ENCODE results near the gene PAH. TPM values are rescaled to one million over a fixed set of nuclear protein-coding genes. Genes with fewer than 3 reads are reported as not detected.
A peak's percentile ranks its signal among the peaks of the same experiment; 100 is the strongest.

Gene PAH
- total and polyA plus RNA-seq, 2 of the 13 experiments (the other 11 are each of a cell fraction or from before 2014, with no cell fraction given), result 192 to 451 TPM

DNA sequence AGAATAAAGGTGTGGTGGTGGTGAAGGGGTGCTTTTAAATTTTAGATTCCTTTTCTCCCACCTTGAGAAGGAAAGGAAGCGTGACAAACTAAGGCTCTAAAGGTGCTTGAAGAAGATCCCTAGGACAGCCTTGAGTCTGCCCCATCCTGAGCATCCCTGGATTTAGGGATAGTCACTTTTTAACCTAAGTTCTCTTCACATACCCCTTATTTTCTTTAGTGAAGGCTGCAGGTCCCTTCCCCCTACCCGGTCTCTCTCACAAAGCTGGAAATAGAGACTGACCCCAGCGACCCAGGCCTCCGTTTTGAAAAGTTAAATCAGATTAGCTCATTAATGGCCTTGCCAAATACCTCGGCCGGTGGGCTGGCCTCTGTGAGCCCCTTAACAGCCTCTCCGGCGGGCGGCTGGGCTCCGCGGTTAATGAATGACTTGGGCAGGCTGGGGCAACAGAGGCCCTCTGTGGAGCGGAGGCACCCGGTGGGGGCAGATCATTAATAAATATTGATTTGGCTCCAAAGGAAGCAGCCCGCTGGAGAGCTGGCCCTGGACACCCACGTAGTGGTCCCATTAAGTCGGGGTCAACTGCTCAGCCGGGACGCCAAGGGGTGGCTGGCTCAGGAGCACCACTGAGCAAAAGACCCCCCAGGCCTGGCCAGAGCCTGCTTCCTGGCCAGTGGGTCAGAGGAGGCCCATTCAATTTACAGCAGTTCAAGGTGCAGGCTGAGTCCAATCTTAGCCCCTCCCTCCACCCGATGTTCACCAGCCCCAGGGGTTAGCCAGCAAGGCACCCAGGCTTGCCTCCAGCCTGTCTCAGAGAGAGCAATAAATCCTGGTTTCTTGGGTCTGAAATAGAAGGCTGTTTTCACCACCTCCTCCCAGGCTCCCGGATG, 31.8 kb downstream of the PAH start (continued):
- TF ChIP-seq, protein P1, sequence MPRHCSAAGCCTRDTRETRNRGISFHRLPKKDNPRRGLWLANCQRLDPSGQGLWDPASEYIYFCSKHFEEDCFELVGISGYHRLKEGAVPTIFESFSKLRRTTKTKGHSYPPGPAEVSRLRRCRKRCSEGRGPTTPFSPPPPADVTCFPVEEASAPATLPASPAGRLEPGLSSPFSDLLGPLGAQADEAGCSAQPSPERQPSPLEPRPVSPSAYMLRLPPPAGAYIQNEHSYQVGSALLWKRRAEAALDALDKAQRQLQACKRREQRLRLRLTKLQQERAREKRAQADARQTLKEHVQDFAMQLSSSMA (CRISPR knock-in tag; IDR thresholded peaks at IDR 0.05), result no peak
- TF ChIP-seq, protein P2, sequence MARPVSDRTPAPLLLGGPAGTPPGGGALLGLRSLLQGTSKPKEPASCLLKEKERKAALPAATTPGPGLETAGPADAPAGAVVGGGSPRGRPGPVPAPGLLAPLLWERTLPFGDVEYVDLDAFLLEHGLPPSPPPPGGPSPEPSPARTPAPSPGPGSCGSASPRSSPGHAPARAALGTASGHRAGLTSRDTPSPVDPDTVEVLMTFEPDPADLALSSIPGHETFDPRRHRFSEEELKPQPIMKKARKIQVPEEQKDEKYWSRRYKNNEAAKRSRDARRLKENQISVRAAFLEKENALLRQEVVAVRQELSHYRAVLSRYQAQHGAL (CRISPR knock-in tag; IDR thresholded peaks at IDR 0.05; ENCODE audit: not compliant biosample characterization), result no peak
- TF ChIP-seq ZNF549 (CRISPR knock-in tag; IDR thresholded peaks at IDR 0.05), result no peak
- TF ChIP-seq, protein P3, sequence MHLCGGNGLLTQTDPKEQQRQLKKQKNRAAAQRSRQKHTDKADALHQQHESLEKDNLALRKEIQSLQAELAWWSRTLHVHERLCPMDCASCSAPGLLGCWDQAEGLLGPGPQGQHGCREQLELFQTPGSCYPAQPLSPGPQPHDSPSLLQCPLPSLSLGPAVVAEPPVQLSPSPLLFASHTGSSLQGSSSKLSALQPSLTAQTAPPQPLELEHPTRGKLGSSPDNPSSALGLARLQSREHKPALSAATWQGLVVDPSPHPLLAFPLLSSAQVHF (CRISPR knock-in tag; IDR thresholded peaks at IDR 0.05), result no peak
- TF ChIP-seq, protein P4, sequence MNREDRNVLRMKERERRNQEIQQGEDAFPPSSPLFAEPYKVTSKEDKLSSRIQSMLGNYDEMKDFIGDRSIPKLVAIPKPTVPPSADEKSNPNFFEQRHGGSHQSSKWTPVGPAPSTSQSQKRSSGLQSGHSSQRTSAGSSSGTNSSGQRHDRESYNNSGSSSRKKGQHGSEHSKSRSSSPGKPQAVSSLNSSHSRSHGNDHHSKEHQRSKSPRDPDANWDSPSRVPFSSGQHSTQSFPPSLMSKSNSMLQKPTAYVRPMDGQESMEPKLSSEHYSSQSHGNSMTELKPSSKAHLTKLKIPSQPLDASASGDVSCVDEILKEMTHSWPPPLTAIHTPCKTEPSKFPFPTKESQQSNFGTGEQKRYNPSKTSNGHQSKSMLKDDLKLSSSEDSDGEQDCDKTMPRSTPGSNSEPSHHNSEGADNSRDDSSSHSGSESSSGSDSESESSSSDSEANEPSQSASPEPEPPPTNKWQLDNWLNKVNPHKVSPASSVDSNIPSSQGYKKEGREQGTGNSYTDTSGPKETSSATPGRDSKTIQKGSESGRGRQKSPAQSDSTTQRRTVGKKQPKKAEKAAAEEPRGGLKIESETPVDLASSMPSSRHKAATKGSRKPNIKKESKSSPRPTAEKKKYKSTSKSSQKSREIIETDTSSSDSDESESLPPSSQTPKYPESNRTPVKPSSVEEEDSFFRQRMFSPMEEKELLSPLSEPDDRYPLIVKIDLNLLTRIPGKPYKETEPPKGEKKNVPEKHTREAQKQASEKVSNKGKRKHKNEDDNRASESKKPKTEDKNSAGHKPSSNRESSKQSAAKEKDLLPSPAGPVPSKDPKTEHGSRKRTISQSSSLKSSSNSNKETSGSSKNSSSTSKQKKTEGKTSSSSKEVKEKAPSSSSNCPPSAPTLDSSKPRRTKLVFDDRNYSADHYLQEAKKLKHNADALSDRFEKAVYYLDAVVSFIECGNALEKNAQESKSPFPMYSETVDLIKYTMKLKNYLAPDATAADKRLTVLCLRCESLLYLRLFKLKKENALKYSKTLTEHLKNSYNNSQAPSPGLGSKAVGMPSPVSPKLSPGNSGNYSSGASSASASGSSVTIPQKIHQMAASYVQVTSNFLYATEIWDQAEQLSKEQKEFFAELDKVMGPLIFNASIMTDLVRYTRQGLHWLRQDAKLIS (CRISPR knock-in tag; IDR thresholded peaks at IDR 0.05), result no peak
- TF ChIP-seq SMAD9 (CRISPR knock-in tag; IDR thresholded peaks at IDR 0.05), result no peak
- TF ChIP-seq FOXA3 (CRISPR knock-in tag; IDR thresholded peaks at IDR 0.05), result peak; percentile 78
- TF ChIP-seq SRSF9 (IDR thresholded peaks at IDR 0.05; ENCODE audit: borderline replicate concordance, insufficient read depth, low read depth, low read length, poor library complexity, severe bottlenecking), result no peak
- peak; percentile 69 for TF ChIP-seq RBFOX2 (IDR thresholded peaks at IDR 0.05; ENCODE audit: low read depth, low read length)
- peak; percentile 55; the same call in 1 of the 2 replicates for TF ChIP-seq TAF1 (CRISPR knock-in tag; IDR thresholded peaks at IDR 0.05)
- TF ChIP-seq TCF12 (IDR thresholded peaks at IDR 0.05), result no peak
- peak; percentile 87; the same call in 1 of the 2 replicates for TF ChIP-seq TCF12 (CRISPR knock-in tag; IDR thresholded peaks at IDR 0.05)
- TF ChIP-seq, protein P5, sequence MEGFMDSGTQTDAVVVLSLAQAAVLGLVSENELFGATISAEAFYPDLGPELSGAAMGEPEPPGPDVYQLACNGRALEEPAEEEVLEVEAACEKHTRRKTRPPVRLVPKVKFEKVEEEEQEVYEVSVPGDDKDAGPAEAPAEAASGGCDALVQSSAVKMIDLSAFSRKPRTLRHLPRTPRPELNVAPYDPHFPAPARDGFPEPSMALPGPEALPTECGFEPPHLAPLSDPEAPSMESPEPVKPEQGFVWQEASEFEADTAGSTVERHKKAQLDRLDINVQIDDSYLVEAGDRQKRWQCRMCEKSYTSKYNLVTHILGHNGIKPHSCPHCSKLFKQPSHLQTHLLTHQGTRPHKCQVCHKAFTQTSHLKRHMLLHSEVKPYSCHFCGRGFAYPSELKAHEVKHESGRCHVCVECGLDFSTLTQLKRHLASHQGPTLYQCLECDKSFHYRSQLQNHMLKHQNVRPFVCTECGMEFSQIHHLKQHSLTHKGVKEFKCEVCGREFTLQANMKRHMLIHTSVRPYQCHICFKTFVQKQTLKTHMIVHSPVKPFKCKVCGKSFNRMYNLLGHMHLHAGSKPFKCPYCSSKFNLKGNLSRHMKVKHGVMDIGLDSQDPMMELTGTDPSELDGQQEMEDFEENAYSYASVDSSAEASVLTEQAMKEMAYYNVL (CRISPR knock-in tag; IDR thresholded peaks at IDR 0.05; ENCODE audit: borderline replicate concordance), result peak; percentile 63; the same call in 1 of the 2 replicates
- no peak for TF ChIP-seq ZNF451 (CRISPR knock-in tag; IDR thresholded peaks at IDR 0.05)
- TF ChIP-seq DPF2 (CRISPR knock-in tag; IDR thresholded peaks at IDR 0.05; ENCODE audit: borderline replicate concordance, low read depth), result peak; percentile 18; the same call in 1 of the 2 replicates
- peak; percentile 78 for TF ChIP-seq HNF4G (IDR thresholded peaks at IDR 0.05; ENCODE audit: borderline replicate concordance, low read depth, low read length)
- no peak; the same call in 1 of the 2 replicates for TF ChIP-seq HNF4G (CRISPR knock-in tag; IDR thresholded peaks at IDR 0.05; ENCODE audit: borderline replicate concordance, low read depth)
- TF ChIP-seq ZMYM2 (CRISPR knock-in tag; IDR thresholded peaks at IDR 0.05), result no peak
- TF ChIP-seq ZFP36L2 (CRISPR knock-in tag; IDR thresholded peaks at IDR 0.05), result no peak
- TF ChIP-seq ZNF160 (CRISPR knock-in tag; IDR thresholded peaks at IDR 0.05), result 0 out of 2 replicates have a peak, but pooled peaks have one; percentile 62
- TF ChIP-seq RNF2 (conservative IDR thresholded peaks at IDR 0.05; ENCODE audit: low read depth), result no peak

Data from HepG2 (cell line).